Neural crest cell (in vitro differentiated cells): ENCODE results near the gene SEC31B. TPM values are rescaled to one million over a fixed set of nuclear protein-coding genes. Genes with fewer than 3 reads are reported as not detected.
A peak's percentile ranks its signal among the peaks of the same experiment; 100 is the strongest.

Experiments used
- DNase-seq: peaks from one replicate; pipeline ENCODE4 v3.0.0; 2021; ENCODE audit warnings: low read depth, mixed read lengths, low spot score
- H3K27ac Mint-ChIP-seq: one replicate; pipeline ENCODE4 v1.8.0; 2021; ENCODE audit warnings: mild to moderate bottlenecking, mixed read lengths; ENCODE audit not compliant: unreplicated experiment
- H3K27me3 Mint-ChIP-seq: 2 replicates; pipeline ENCODE4 v1.8.0; 2021; ENCODE audit warnings: low read depth, mild to moderate bottlenecking, mixed read lengths
- H3K36me3 Mint-ChIP-seq: 2 replicates; pipeline ENCODE4 v1.8.0; 2021; ENCODE audit warnings: low read depth, mild to moderate bottlenecking, mixed read lengths
- H3K4me1 Mint-ChIP-seq: 2 replicates; pipeline ENCODE4 v1.8.0; 2021; ENCODE audit warnings: mixed read lengths
- H3K4me3 Mint-ChIP-seq: one replicate; pipeline ENCODE4 v1.8.0; 2021; ENCODE audit warnings: mild to moderate bottlenecking, mixed read lengths
- H3K9me3 Mint-ChIP-seq: 2 replicates; pipeline ENCODE4 v1.8.0; 2021; ENCODE audit warnings: mixed read lengths
- total RNA-seq: library from RNA; stranded (reverse); gene quantifications from 2 replicates; pipeline ENCODE4 v1.2.1, GENCODE V29; 2021
- TF ChIP-seq, protein P1 (sequence below): fragments of 200-600 bp; sonication (generic); conservative IDR thresholded peaks from 2 replicates; pipeline ENCODE4 v1.5.0; 2021; ENCODE audit warnings: antibody characterized with exemption, mild to moderate bottlenecking

SEC31B gene
- total RNA-seq, 1 donor from 2014 or later: 18.1 TPM

DNA sequence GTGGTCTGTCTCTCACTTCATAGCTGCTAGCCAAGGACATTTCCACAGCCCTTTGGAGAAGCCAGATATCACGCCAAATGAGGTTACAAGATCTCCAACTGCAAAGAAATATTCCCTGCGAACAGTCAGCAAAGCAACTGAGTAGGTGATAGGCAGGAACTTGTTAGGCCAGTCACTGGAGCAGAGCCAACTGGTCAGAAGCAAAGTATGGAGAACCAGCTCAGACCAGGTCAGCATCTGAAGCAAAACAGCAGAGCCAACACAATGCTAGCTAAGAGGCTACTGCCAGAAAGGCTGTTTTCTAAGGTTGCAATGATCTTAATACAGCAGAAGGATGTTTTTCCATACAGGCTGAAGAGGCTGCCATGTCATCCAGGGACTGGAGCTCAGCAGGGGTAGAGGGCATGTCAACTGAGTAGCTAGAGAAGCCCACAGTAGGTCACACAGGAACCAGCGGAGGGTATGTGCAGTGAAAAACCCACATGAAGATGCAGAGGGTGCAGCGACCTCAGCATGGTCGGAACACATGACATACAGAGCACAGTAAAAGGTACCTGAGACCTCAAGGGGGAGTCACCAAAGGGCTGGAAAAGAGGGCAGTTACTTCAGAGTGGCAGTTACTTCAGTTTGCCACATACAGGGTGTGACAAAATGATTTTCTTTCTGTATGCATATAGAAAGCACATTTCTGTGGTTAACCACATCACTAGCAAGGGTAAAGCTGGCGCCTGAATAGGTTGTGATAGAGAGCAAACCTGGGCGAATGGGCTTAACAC, 8.9 kb downstream of the SEC31B start:
- TF ChIP-seq, protein P1, sequence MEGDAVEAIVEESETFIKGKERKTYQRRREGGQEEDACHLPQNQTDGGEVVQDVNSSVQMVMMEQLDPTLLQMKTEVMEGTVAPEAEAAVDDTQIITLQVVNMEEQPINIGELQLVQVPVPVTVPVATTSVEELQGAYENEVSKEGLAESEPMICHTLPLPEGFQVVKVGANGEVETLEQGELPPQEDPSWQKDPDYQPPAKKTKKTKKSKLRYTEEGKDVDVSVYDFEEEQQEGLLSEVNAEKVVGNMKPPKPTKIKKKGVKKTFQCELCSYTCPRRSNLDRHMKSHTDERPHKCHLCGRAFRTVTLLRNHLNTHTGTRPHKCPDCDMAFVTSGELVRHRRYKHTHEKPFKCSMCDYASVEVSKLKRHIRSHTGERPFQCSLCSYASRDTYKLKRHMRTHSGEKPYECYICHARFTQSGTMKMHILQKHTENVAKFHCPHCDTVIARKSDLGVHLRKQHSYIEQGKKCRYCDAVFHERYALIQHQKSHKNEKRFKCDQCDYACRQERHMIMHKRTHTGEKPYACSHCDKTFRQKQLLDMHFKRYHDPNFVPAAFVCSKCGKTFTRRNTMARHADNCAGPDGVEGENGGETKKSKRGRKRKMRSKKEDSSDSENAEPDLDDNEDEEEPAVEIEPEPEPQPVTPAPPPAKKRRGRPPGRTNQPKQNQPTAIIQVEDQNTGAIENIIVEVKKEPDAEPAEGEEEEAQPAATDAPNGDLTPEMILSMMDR: no peak
- no peak for DNase-seq
- Mint-ChIP-seq H3K9me3 (no peaks in the 10 kb centered on the region), H3K27ac (no peak overlapping the region), H3K27me3 (no peaks in the 10 kb centered on the region), H3K4me3 (no peak overlapping the region), H3K4me1 (peaks cover 6% of the 10 kb centered on the region), H3K36me3 (peaks cover 7% of the 10 kb centered on the region)

DNA sequence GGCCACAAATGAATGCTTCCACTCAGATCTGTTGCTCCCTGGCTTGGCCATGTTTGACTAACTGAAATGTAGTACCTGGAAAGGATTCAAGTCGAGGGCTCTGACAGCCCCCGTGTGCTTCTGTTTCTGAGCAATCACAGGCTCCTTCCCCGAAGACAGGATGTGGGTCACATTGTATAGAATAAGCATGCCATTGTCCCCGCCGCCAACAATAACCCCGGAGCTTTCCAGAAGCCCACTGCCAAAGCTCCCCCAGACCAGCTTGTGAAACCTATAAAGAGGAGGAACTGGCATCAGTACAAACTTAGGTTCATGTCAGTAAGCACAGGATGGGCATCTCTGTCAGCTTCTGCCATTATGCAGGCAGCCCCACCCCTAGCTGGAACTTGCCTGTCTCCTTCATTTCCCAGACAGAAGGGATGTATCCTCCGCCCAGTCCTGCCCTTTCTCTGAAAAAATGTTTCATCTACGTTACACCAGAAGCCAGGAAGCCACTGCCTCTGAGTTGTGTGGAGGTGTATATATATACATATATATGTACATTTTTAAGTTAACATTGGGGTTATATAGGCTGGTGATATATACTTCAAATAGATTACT, 10.3 kb downstream of the SEC31B start:
- TF ChIP-seq, protein P1: no peak
- Mint-ChIP-seq H3K27ac (peak overlapping the region; percentile 71), H3K36me3 (peaks cover 4% of the 10 kb centered on the region), H3K4me3 (no peak overlapping the region), H3K27me3 (no peaks in the 10 kb centered on the region), H3K9me3 (no peaks in the 10 kb centered on the region), H3K4me1 (peaks cover 14% of the 10 kb centered on the region)
- DNase-seq: no peak

DNA sequence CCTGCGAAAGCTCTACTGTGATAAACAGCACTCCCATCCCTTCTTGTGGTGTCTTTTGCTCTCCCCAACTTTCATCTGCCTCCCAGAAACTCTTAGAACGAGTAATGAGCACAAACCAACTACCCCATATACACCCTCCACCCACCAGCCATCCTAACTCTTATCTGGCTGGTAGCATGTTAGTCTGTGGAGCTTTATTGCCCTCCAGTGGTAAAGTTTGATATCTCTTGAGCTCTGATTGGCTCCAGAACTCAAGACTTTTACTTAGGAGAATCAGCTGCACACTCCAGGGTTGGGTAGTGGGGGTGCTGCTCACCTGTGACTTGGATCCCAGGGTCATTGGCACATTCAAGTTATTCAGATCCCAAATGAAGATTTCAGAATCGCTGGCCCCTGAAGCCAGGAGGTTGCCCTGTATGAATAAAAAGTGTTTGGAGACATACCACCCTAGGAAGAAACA, 10.9 kb downstream of the SEC31B start:
- Mint-ChIP-seq H3K27me3 (no peaks in the 10 kb centered on the region), H3K9me3 (no peaks in the 10 kb centered on the region), H3K27ac (no peak overlapping the region), H3K4me3 (no peak overlapping the region), H3K4me1 (peaks cover 20% of the 10 kb centered on the region), H3K36me3 (peaks cover 4% of the 10 kb centered on the region)
- DNase-seq: peak; percentile 31
- TF ChIP-seq, protein P1: peak; percentile 77

DNA sequence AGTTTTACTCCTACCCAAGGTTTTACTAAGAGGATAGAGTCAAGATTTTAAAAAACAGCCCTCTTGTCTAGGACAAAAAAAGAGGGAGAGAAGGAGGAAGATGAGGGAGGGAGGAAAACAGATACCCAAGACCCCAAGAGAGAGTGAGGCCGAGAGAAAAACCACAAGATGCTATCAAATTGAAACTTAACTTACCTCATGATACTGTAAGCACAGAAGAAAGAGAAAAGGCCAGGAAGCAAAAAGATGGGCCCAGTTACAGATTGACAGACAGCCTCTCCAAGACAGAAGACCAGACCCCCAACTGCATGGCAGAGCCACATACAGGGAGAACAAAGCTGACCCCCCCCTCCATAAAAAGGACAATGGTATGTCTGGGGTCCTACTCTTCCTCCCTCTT, 11.4 kb downstream of the SEC31B start:
- H3K4me1 Mint-ChIP-seq: peaks cover 22% of the 10 kb centered on the region
- H3K4me3 Mint-ChIP-seq: no peak overlapping the region
- DNase-seq: no peak
- TF ChIP-seq, protein P1: no peak
- H3K27me3 Mint-ChIP-seq: no peaks in the 10 kb centered on the region
- H3K27ac Mint-ChIP-seq: no peak overlapping the region
- H3K36me3 Mint-ChIP-seq: peaks cover 4% of the 10 kb centered on the region
- H3K9me3 Mint-ChIP-seq: no peaks in the 10 kb centered on the region

DNA sequence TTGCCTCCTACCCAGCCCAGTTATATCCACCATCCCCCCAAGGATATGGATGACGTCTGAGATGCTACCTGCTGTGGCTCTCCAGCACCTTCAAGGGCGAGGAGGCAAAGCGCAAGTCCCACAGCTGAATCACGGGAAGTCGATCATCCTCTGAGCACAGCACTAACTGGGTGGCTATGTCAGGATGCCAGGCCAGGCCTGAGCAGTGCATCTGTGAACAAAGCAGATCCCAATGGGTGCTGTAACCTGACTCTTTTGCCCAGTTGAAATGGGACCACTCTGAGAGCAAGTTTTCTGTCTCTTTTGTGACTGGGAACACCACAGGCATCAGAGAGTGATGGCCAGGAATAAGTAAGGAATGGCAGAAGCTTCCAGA, 12.3 kb downstream of the SEC31B start:
- Mint-ChIP-seq H3K4me3 (no peak overlapping the region), H3K4me1 (peaks cover 29% of the 10 kb centered on the region), H3K27ac (no peak overlapping the region), H3K9me3 (no peaks in the 10 kb centered on the region), H3K36me3 (peaks cover 8% of the 10 kb centered on the region), H3K27me3 (no peaks in the 10 kb centered on the region)
- TF ChIP-seq, protein P1: no peak
- no peak for DNase-seq
